HG02798 (cell line): ENCODE results near the gene SLC27A1.
"Not testable (repeated sequence)": the region's sequence is repeated elsewhere in the genome, so short reads cannot be mapped to it uniquely, and the experiment has no call there.

Source experiments
- ATAC-seq: cut with Tn5 transposase; IDR thresholded peaks from one replicate; pipeline ENCODE4 v1.9.1; 2021; ENCODE audit warnings: mild to moderate bottlenecking; ENCODE audit not compliant: unreplicated experiment, poor library complexity

The SLC27A1 gene

DNA sequence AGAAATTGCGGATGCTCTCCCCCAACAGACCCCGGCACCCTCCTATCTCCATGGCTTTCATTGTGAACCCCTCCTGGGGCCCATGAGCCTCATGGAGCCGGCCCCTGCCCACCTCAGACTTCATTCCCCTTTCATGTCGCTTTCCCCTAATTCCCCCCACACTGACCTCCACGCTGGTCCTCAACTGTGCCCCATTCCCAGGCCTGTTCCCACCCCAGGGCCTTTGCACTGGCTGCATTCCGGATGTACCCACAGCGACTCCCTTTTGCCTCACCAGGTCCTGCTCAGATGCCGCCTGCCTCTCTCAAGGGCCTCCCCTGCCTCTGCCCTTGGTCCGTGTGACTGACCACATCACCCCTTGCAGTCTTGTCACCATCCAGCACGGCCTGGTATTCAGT is 13.3 kb downstream of the SLC27A1 start:
- ATAC-seq, result no peak

DNA sequence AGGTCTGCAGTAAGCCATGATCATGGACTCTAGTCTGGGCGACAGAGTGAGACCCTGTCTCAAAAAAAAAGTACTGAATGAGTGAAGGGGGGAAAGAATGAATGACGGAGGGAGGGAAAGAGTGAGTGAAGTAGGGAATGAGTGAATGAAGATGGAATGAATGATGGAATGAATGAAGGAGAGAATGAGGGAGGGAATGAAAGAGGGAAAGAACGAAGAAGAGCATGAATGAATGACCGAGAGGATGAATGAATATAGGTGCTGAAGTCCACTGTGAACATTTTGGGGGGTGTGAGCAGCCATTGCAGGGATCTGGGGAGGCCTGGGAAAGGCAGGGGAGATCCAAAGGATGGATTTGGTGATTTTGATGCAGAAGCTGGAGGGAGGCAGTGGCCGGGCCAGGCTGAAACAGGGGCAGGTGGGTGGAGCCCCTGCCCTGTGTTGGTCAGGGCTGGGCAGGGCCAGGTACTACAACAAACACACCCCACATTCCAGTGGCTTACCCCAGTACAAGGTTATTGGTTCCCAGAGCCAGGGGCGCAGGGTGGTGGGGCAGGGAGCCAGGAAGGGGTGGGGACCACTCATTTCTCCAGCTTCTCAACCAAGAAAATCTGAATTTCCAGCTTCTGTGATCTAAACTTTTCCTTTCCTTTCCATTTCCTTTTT is 14.3 kb downstream of the SLC27A1 start:
- ATAC-seq, result no peak

DNA sequence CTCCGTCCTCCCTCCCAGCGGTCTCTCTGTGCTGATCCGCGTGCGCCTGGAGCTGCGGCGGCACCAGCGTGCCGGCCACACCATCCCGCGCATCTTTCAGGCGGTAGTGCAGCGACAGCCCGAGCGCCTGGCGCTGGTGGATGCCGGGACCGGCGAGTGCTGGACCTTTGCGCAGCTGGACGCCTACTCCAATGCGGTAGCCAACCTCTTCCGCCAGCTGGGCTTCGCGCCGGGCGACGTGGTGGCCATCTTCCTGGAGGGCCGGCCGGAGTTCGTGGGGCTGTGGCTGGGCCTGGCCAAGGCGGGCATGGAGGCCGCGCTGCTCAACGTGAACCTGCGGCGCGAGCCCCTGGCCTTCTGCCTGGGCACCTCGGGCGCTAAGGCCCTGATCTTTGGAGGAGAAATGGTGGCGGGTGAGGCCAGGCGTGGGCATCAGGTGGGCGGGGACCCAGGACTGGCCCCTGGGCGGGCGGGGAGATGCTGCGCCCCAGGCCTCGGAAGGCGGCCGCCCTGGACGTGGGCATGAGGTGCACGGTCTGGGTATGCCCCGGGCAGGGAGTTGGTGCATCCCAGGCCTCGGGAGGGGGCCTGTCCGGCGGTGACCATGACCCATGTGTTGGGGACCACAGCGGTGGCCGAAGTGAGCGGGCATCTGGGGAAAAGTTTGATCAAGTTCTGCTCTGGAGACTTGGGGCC is 16.4 kb downstream of the SLC27A1 start:
- ATAC-seq, result no peak

DNA sequence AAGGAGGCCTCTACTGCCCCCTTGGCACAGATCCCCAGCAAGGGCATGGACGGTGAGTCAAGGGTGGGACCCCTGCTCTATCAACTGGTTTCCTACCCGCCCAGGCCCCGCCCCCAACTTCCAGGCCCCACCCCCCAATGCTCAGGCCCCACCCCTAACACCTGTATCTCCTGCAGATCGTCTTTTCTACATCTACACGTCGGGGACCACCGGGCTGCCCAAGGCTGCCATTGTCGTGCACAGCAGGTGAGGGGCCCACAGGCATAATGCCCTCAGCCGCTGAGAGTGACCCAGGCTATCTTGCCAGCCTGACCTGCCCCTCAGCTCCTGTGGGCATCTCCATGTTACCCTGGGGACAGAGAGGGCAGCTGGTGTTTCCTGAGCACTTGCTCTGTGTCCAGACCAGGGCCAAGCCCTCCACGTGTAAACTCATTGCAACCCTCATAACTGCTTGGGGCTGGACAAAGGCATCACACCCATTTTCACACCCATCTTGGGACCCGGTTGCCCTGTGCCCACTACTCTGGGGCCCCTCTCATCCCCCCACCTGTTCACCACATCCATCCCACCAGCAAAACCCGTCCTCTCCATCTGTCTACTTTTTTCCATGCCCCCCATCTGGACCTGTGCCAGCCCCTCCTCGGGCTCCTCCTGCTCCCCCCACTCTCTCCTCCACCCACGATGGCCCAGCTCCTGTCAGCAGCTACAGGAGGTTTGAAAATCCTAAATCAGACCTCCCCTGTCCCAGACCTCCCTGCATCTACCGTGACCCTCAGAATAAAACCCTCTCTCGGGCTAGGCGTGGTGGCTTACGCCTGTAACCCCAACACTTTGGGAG is 17.2 kb downstream of the SLC27A1 start:
- ATAC-seq, result no peak

GRCh38 chr19:17488593-17489391 is 18.5 kb downstream of the SLC27A1 start:
- ATAC-seq, result peak; percentile 47

DNA sequence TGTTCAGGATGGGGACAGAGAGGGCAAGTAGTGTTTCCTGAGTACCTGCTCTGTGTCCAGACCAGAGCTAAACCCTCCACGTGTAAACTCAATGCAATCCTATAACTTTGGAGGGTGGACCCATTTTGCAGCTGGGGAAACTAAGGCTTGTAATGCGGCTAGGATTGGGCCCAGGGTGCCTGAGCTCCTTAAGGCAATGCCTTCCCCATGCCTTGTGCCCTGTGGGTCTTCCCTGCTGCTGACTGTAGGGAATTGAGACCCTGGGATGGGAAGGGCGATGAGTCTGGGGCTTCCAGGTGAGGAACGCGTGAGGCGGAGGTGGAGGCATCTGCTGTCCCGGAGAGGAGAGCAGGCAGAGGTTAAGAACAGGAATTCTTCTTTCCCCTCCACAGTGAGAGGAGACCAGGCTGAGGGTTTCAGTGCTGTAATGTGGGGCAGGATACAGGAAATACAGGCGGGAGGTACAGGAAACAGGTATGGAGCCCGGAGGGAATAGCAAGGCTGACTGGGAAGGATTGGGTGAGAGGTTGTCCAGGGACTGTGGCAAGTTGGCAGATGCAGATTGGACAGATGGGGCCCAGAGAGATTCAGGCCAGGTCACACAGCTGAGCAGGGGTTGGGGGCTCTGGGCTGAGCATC is 19.2 kb downstream of the SLC27A1 start:
- ATAC-seq, result no peak

- no peak for ATAC-seq
These were observed 20.1 kb downstream of the SLC27A1 start for GRCh38 chr19:17490411-17490810.

DNA sequence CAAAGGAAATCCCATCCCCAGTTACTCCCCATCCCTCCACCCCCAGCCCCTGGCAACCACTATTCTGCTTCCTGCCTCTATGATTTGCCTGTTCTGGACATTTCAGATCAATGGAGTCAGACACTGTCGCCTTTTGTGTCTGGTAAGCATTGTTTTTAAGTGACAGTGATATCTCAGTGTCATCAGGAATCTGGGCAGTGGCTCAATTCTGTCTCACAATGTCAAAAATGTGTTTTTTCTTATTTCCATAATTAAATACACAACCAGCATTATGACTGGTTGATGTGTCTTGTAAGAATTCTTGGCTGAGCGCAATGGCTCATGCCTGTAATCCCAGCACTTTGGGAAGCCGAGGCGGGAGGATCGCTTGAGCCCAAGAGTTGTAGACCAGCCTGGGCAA is 21.0 kb downstream of the SLC27A1 start:
- ATAC-seq, result no peak

GRCh38 chr19:17495639-17496296 is 25.4 kb downstream of the SLC27A1 start:
- no peak for ATAC-seq

DNA sequence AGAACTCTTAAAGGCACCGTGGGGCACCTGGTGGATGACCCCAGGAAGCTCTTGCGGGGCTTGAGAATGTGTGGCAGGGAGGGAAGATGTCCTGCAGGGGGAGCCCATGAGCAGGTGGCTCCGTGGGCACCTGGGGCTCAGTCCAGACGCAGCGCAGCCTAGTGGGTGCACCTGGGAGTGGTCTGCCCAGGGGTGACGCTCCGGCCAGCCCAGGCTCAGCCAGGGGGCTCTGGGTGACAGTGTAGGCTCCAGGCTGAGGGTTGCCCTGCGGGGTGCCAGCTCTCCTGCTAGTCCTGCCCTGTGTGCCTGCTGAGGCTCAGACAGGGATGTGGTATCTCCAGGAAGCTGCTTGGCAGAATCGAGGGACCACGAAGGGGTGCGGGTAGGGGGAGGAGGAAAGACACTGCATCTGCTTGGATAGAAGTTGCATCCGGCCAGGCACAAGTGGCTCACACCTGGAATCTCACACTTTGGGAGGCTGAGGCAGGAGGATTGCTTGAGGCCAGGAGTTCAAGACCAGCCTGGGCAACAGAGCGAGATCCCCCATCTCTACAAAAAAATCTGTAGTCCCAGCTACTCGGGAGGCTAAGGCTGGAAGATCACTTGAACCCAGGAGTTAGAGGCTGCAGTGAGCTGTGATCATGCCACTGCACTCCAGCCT is 26.1 kb downstream of the SLC27A1 start:
- ATAC-seq, result peak; percentile 67

- no peak for ATAC-seq
These were observed 26.9 kb downstream of the SLC27A1 start for GRCh38 chr19:17497149-17497798.

DNA sequence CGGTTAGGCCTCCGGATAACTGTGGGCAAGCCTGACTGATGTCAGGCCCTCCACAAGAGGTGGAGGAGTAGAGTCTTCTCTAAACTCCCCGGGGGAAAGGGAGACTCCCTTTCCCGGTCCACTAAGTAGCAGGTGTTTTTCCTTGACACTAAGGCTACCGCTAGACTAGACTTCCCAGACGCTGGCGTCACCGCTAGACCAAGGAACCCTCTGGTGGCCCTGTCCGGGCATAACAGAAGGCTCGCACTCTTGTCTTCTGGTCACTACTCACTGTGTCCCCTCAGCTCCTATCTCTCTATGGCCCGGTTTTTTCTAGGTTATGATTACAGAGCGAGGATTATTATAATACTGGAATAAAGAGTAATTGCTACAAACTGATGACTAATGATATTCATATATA is 28.7 kb downstream of the SLC27A1 start:
- ATAC-seq, result not testable (repeated sequence)

DNA sequence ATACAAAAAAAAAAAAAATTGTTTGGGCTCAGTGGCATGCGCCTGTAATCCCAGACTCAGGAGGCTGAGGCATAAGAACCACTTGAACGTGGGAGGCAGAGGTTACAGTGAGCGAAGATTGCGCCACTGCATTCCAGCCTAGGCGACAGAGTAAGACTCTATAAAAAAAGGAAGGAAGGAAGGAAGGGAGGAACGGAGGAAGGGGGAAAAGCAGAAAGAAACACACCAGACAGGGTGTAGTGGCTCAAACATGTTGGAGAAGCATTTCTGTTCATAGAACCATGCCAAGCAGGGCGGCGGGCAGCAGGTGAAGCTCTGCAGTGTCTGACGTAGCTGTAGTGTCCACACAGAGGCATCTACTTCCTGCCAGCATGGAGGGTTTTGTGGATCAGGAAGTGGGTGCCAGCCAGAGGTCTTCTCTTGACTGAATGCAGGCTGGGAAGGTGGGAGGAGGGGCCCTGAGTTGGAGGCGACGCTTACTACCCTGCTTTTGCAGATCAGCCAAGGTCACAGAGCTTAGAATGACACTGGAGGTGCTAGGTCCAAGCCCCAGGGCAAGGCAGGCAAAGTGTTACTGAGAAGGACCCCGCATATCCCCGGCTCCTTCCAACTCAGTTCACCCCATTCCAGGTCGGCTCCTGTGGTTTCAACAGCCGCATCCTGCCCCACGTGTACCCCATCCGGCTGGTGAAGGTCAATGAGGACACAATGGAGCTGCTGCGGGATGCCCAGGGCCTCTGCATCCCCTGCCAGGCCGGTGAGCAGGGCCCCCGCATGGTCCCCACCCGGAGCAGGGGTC is 29.5 kb downstream of the SLC27A1 start:
- no peak for ATAC-seq

DNA sequence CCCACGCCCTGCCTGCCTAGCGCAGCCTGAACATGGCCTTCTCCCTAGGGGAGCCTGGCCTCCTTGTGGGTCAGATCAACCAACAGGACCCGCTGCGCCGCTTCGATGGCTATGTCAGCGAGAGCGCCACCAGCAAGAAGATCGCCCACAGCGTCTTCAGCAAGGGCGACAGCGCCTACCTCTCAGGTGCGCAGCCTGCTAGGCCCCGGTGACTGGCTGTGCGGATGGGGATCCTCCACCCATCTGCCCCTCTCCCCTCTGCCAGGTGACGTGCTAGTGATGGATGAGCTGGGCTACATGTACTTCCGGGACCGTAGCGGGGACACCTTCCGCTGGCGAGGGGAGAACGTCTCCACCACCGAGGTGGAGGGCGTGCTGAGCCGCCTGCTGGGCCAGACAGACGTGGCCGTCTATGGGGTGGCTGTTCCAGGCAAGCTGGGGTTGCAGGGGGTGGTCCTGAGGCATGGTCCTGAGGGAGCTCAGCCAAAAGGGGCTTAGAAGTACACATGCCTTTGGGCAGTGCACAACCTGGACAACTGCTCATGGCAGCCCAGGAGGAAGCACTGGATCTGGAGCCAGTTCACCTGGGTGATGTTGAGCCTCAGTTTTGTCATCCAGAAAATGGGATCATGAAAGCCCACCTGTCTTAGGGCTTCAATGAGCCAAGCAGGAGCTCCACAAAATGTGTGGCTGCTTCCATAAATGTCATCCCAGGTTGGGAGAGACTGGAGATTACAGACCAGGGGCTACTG is 30.3 kb downstream of the SLC27A1 start:
- ATAC-seq, result no peak

GRCh38 chr19:17503240-17503639 is 32.9 kb downstream of the SLC27A1 start:
- ATAC-seq, result no peak

DNA sequence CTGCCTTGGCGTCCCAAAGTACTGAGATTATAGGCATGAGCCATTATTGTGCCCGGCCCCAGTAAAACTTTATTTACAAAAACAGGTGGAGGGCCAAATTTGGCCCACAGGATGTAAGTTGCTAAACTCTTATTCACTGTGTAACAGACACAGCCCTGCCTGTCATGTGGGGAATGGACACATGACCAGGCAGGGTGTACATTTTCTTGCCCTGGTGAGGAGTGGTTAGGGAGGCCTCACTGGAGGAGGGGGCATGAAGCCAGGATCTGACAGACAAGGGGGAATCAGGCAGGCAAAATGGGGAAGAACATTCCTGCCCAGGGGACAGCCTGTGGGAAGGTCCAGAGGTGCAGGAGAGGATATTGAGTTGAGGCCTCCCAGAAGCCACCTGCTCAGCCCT is 33.7 kb downstream of the SLC27A1 start:
- no peak for ATAC-seq

GRCh38 chr19:17504456-17504855 is 34.1 kb downstream of the SLC27A1 start:
- no peak for ATAC-seq
